ENCODE measurements around the gene DDX41.
A peak's percentile ranks its signal among the peaks of the same experiment; 100 is the strongest.

DDX41 gene

DNA sequence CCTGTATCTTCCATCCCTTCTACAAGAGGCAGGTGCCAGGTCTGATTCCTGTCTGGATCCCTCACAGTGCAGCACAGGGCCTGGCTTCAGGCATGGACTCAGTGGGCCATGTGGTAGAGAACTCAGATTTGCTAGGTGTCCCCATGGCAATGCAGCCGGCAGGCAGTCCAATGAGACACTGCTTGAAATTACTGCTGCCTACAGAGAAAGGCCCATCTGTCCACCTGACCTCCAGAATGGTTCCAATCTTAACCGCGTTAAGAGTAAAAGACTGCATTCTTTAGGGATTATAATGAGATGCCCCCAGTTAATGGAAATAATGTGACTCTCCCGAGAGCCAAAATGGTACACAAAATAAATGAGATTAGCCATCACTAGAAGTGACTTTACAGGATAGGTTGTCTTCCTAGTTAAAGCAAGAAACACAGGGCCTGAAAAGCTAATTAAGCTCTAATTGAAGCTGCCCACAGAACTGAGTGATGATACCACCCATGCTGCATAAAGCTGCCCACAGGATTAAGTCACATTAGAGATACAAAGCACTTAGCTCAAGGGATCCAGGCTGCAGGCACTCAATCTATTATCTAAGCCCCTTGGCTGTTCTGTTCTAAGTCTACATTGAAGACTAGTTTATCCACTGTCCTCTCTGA lies 26.2 kb upstream of the DDX41 start:
- H2BK5ac ChIP-seq (ENCODE audit: low read length) = no peak overlapping the region
- no peak overlapping the region for H3K56ac ChIP-seq (ENCODE audit: low read length)
- peaks cover 37% of the 10 kb centered on the region for H3K79me1 ChIP-seq (ENCODE audit: low read length)
- H3K23ac ChIP-seq (ENCODE audit: low read length) = no peak overlapping the region
- peaks cover 4% of the 10 kb centered on the region for H3K36me3 ChIP-seq (ENCODE audit: control insufficient read depth, insufficient read depth, low read length)
- H2AK5ac ChIP-seq (ENCODE audit: low read length) = no peak overlapping the region
- DNase-seq = no peak
- H3K79me2 ChIP-seq (ENCODE audit: control insufficient read depth, insufficient read depth, low read length) = peaks cover 25% of the 10 kb centered on the region
- H3K4me2 ChIP-seq (ENCODE audit: low read length) = no peak overlapping the region
- no peaks in the 10 kb centered on the region for H3K27me3 ChIP-seq (ENCODE audit: insufficient read depth, low read length, poor library complexity)
- WGBS (ENCODE audit: extremely low coverage, insufficient coverage, low lambda C conversion rate) = no CpG with 5 or more reads among the region's 4 CpGs
- peaks cover 3% of the 10 kb centered on the region for H3K4me1 ChIP-seq (ENCODE audit: control insufficient read depth, low read depth, low read length)
- no peak overlapping the region for H3K18ac ChIP-seq (ENCODE audit: low read length)
- H3K9ac ChIP-seq (ENCODE audit: low read length) = no peak overlapping the region
- H2BK120ac ChIP-seq (ENCODE audit: low read depth, low read length) = no peak overlapping the region
- H3K4ac ChIP-seq (ENCODE audit: low read depth, low read length) = no peak overlapping the region
- peak overlapping the region; percentile 45 for H3K27ac ChIP-seq (ENCODE audit: low read depth, low read length)
- no peak overlapping the region for H3K4me3 ChIP-seq (ENCODE audit: low read length)
- no peak overlapping the region for H2BK15ac ChIP-seq (replicated peaks; ENCODE audit: low read depth)
- no peak overlapping the region for H4K5ac ChIP-seq (ENCODE audit: low read length)
- no peak overlapping the region for H4K8ac ChIP-seq (ENCODE audit: low read depth, low read length)

DNA sequence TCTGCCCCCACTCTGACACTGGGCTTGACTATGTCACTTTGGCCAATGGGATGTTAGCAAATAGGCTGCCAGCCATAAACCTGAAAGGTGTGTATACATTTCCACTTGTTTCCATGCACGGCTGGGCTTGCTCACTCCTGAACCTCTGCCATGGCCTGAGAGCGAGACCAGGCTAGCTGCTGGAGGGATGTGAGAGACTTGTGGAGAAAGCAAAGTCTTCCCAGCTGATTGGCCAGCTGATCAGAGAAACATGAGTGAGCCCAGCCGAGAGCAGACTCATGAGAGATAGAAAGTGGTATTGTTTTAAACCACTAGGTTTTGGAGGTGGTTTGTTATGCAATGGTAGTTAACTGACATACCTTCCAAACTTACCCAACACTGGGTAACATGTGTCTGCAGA lies 23.7 kb upstream of the DDX41 start:
- no CpG with 5 or more reads among the region's 3 CpGs for WGBS (ENCODE audit: extremely low coverage, insufficient coverage, low lambda C conversion rate)
- no peaks in the 10 kb centered on the region for H3K4me1 ChIP-seq (ENCODE audit: control insufficient read depth, low read depth, low read length)

DNA sequence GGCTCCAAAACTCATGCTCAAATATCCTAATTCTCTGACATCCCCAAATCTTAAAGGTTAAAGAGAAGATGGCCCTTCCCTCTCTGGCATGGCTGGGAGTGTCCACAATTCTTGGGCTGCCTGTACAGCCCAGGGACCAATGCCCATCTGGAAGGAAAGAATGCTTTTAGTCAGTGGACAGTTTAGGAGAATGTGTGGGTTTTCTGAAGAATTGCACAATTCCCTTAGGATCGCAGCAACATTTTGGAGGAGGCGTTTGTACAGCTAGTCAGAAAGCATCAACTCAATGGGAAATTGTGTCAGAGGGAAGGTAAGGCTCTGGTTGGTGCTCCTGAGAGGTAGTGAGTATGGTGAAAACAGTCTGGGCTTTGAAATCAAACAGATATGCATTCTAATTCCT lies 22.6 kb upstream of the DDX41 start:
- Histone ChIP-seq H3K79me2 (ENCODE audit: control insufficient read depth, insufficient read depth, low read length) (peaks cover 14% of the 10 kb centered on the region), H3K9ac (ENCODE audit: low read length) (no peak overlapping the region), H3K79me1 (ENCODE audit: low read length) (peaks cover 23% of the 10 kb centered on the region), H3K56ac (ENCODE audit: low read length) (no peak overlapping the region), H2AK5ac (ENCODE audit: low read length) (no peak overlapping the region), H2BK5ac (ENCODE audit: low read length) (no peak overlapping the region), H3K23ac (ENCODE audit: low read length) (no peak overlapping the region), H3K4me1 (ENCODE audit: control insufficient read depth, low read depth, low read length) (no peaks in the 10 kb centered on the region), H3K27ac (ENCODE audit: low read depth, low read length) (no peak overlapping the region), H3K4me2 (ENCODE audit: low read length) (no peak overlapping the region), H2BK15ac (replicated peaks; ENCODE audit: low read depth) (no peak overlapping the region), H4K5ac (ENCODE audit: low read length) (no peak overlapping the region), H3K4me3 (ENCODE audit: low read length) (no peak overlapping the region), H3K18ac (ENCODE audit: low read length) (no peak overlapping the region), H3K27me3 (ENCODE audit: insufficient read depth, low read length, poor library complexity) (no peaks in the 10 kb centered on the region), H3K36me3 (ENCODE audit: control insufficient read depth, insufficient read depth, low read length) (peaks cover 10% of the 10 kb centered on the region), H3K4ac (ENCODE audit: low read depth, low read length) (no peak overlapping the region), H4K8ac (ENCODE audit: low read depth, low read length) (no peak overlapping the region), H2BK120ac (ENCODE audit: low read depth, low read length) (no peak overlapping the region)
- WGBS (ENCODE audit: extremely low coverage, insufficient coverage, low lambda C conversion rate) = no CpG with 5 or more reads among the region's 2 CpGs
- no peak for DNase-seq

More for the DNA sequence above, 23.7 kb upstream of the DDX41 start:
- Histone ChIP-seq H3K56ac (ENCODE audit: low read length) (no peak overlapping the region), H3K27ac (ENCODE audit: low read depth, low read length) (no peak overlapping the region), H2BK5ac (ENCODE audit: low read length) (no peak overlapping the region), H3K4me3 (ENCODE audit: low read length) (no peak overlapping the region), H3K9ac (ENCODE audit: low read length) (no peak overlapping the region), H2BK15ac (replicated peaks; ENCODE audit: low read depth) (no peak overlapping the region), H3K23ac (ENCODE audit: low read length) (no peak overlapping the region), H3K4ac (ENCODE audit: low read depth, low read length) (no peak overlapping the region), H3K36me3 (ENCODE audit: control insufficient read depth, insufficient read depth, low read length) (peaks cover 10% of the 10 kb centered on the region), H3K79me1 (ENCODE audit: low read length) (peaks cover 23% of the 10 kb centered on the region), H3K27me3 (ENCODE audit: insufficient read depth, low read length, poor library complexity) (no peaks in the 10 kb centered on the region), H3K18ac (ENCODE audit: low read length) (no peak overlapping the region), H2AK5ac (ENCODE audit: low read length) (no peak overlapping the region), H3K4me2 (ENCODE audit: low read length) (no peak overlapping the region), H4K5ac (ENCODE audit: low read length) (no peak overlapping the region), H2BK120ac (ENCODE audit: low read depth, low read length) (no peak overlapping the region), H3K79me2 (ENCODE audit: control insufficient read depth, insufficient read depth, low read length) (peaks cover 14% of the 10 kb centered on the region), H4K8ac (ENCODE audit: low read depth, low read length) (no peak overlapping the region)
- DNase-seq = no peak

DNA sequence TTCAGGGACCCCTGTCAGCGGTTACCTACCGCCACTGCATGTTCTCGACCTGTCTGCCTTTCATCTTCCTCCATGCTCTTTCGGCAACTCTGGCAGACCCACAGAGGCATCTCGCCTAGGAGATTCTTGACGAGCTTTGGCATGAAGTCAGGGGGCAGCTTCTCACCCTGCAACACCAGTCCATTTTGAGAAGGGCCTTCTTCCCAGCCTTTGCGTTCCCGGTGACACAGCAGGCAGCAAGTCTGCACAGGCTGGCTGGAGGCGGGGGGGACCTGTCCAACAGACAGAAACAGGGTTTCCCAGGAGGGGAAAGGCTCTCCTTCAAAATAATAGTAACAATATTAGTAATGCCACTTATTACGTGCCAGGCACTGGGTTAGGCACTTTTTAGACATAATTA lies 22.1 kb upstream of the DDX41 start:
- DNase-seq = no peak
- no peak overlapping the region for H3K4ac ChIP-seq (ENCODE audit: low read depth, low read length)
- H3K23ac ChIP-seq (ENCODE audit: low read length) = no peak overlapping the region
- H3K4me1 ChIP-seq (ENCODE audit: control insufficient read depth, low read depth, low read length) = no peaks in the 10 kb centered on the region
- H4K5ac ChIP-seq (ENCODE audit: low read length) = no peak overlapping the region
- peaks cover 10% of the 10 kb centered on the region for H3K36me3 ChIP-seq (ENCODE audit: control insufficient read depth, insufficient read depth, low read length)
- peaks cover 21% of the 10 kb centered on the region for H3K79me1 ChIP-seq (ENCODE audit: low read length)
- H2BK120ac ChIP-seq (ENCODE audit: low read depth, low read length) = no peak overlapping the region
- H2BK15ac ChIP-seq (replicated peaks; ENCODE audit: low read depth) = no peak overlapping the region
- no peak overlapping the region for H4K8ac ChIP-seq (ENCODE audit: low read depth, low read length)
- H3K4me3 ChIP-seq (ENCODE audit: low read length) = no peak overlapping the region
- H3K9ac ChIP-seq (ENCODE audit: low read length) = no peak overlapping the region
- H2AK5ac ChIP-seq (ENCODE audit: low read length) = no peak overlapping the region
- H3K18ac ChIP-seq (ENCODE audit: low read length) = no peak overlapping the region
- H3K56ac ChIP-seq (ENCODE audit: low read length) = no peak overlapping the region
- no peaks in the 10 kb centered on the region for H3K27me3 ChIP-seq (ENCODE audit: insufficient read depth, low read length, poor library complexity)
- peaks cover 14% of the 10 kb centered on the region for H3K79me2 ChIP-seq (ENCODE audit: control insufficient read depth, insufficient read depth, low read length)
- no peak overlapping the region for H3K27ac ChIP-seq (ENCODE audit: low read depth, low read length)
- H3K4me2 ChIP-seq (ENCODE audit: low read length) = no peak overlapping the region
- WGBS (ENCODE audit: extremely low coverage, insufficient coverage, low lambda C conversion rate) = no CpG with 5 or more reads among the region's 10 CpGs
- no peak overlapping the region for H2BK5ac ChIP-seq (ENCODE audit: low read length)

DNA sequence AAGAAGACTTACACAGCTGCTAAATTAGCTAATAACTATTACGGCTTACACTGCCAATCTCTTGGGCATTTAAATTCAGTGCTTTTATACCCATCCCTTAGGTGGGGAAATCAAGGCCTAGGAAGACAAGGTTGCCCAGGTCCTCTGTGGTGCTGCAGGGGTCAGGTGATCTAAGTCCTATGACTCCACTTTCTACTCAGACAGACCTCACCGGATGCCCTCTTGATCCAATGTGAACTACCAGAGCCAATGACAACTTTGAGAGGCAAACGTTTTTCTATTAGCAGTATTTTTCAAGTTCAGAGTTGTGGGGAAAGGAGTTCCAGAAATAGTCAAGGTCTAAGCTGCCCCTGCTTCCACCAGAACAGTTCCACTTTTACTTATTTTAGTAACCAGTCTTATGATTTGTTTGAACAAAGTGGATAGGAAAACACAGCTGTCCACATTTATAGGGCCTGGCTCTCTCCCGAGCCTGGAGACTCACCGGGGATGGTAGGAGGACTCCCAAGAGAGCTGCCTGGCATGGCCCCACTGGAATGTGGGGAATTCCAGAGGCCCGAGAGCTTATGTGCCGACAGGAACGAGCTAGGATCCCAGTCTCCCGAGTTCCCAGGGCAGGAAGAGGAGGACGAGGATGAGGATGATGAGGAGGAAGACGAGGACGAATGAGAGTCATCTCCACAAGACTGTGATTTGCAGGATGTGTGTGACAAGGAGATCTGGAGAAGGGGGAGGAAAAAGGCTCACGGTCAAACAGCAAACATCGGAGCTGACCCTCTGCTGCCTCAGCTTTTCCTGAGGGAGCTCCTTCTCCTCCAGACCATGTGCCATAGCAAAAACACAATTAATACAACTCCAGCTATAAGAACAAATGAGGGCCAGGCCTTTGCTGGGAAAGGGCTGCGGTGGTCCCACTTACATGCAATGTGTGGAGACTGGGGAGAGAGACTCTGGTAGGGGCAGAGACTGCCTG lies 20.9 kb upstream of the DDX41 start:
- Histone ChIP-seq H3K18ac (ENCODE audit: low read length) (no peak overlapping the region), H2BK5ac (ENCODE audit: low read length) (no peak overlapping the region), H3K4ac (ENCODE audit: low read depth, low read length) (no peak overlapping the region), H3K23ac (ENCODE audit: low read length) (no peak overlapping the region), H4K5ac (ENCODE audit: low read length) (no peak overlapping the region), H2BK15ac (replicated peaks; ENCODE audit: low read depth) (no peak overlapping the region), H3K4me1 (ENCODE audit: control insufficient read depth, low read depth, low read length) (no peaks in the 10 kb centered on the region), H2AK5ac (ENCODE audit: low read length) (no peak overlapping the region), H3K56ac (ENCODE audit: low read length) (no peak overlapping the region), H3K4me2 (ENCODE audit: low read length) (no peak overlapping the region), H4K8ac (ENCODE audit: low read depth, low read length) (no peak overlapping the region), H3K36me3 (ENCODE audit: control insufficient read depth, insufficient read depth, low read length) (peaks cover 10% of the 10 kb centered on the region), H3K4me3 (ENCODE audit: low read length) (no peak overlapping the region), H3K79me1 (ENCODE audit: low read length) (peaks cover 14% of the 10 kb centered on the region), H3K27me3 (ENCODE audit: insufficient read depth, low read length, poor library complexity) (no peaks in the 10 kb centered on the region), H3K9ac (ENCODE audit: low read length) (no peak overlapping the region), H3K27ac (ENCODE audit: low read depth, low read length) (no peak overlapping the region), H2BK120ac (ENCODE audit: low read depth, low read length) (no peak overlapping the region), H3K79me2 (ENCODE audit: control insufficient read depth, insufficient read depth, low read length) (peaks cover 8% of the 10 kb centered on the region)
- peak; percentile 42 for DNase-seq
- no CpG with 5 or more reads among the region's 15 CpGs for WGBS (ENCODE audit: extremely low coverage, insufficient coverage, low lambda C conversion rate)

All from mesendoderm (in vitro differentiated cells).